GM21737 (cell line): ENCODE results near the gene SPOCK1.

Experiments used
- ATAC-seq: cut with Tn5 transposase; IDR thresholded peaks from one replicate; pipeline ENCODE4 v1.9.1; 2021; ENCODE audit warnings: mild to moderate bottlenecking, moderate library complexity; ENCODE audit not compliant: unreplicated experiment

SPOCK1 gene

GRCh38 chr5:137368651-137369050 is 130.5 kb downstream of the SPOCK1 start:
- ATAC-seq: no peak

GRCh38 chr5:137367951-137368350 is 131.2 kb downstream of the SPOCK1 start:
- no peak for ATAC-seq

GRCh38 chr5:137366526-137366925 is 132.6 kb downstream of the SPOCK1 start:
- ATAC-seq: no peak

GRCh38 chr5:137365126-137365865 is 133.8 kb downstream of the SPOCK1 start:
- ATAC-seq: no peak

- no peak for ATAC-seq
Observed at GRCh38 chr5:137361280-137361679, 137.8 kb downstream of the SPOCK1 start.

- no peak for ATAC-seq
Observed at GRCh38 chr5:137360607-137361006, 138.5 kb downstream of the SPOCK1 start.

- no peak for ATAC-seq
Observed at GRCh38 chr5:137359941-137360340, 139.2 kb downstream of the SPOCK1 start.

GRCh38 chr5:137357436-137357835 is 141.7 kb downstream of the SPOCK1 start:
- no peak for ATAC-seq

- no peak for ATAC-seq
Observed at GRCh38 chr5:137356127-137356526, 143.0 kb downstream of the SPOCK1 start.

- no peak for ATAC-seq
Observed at GRCh38 chr5:137355708-137356107, 143.4 kb downstream of the SPOCK1 start.

- ATAC-seq: no peak
Observed at GRCh38 chr5:137352095-137352494, 147.0 kb downstream of the SPOCK1 start.

GRCh38 chr5:137350791-137351190 is 148.3 kb downstream of the SPOCK1 start:
- ATAC-seq: no peak

- no peak for ATAC-seq
Observed at GRCh38 chr5:137348759-137349158, 150.4 kb downstream of the SPOCK1 start.

GRCh38 chr5:137347865-137348264 is 151.3 kb downstream of the SPOCK1 start:
- ATAC-seq: no peak

GRCh38 chr5:137346281-137346680 is 152.8 kb downstream of the SPOCK1 start:
- ATAC-seq: no peak

GRCh38 chr5:137345396-137345795 is 153.7 kb downstream of the SPOCK1 start:
- ATAC-seq: no peak

GRCh38 chr5:137344723-137345322 is 154.3 kb downstream of the SPOCK1 start:
- ATAC-seq: no peak

GRCh38 chr5:137344021-137344420 is 155.1 kb downstream of the SPOCK1 start:
- ATAC-seq: no peak

GRCh38 chr5:137342764-137343163 is 156.4 kb downstream of the SPOCK1 start:
- ATAC-seq: no peak

- ATAC-seq: no peak
Observed at GRCh38 chr5:137341831-137342230, 157.3 kb downstream of the SPOCK1 start.

GRCh38 chr5:137340881-137341280 is 158.2 kb downstream of the SPOCK1 start:
- ATAC-seq: no peak

- no peak for ATAC-seq
Observed at GRCh38 chr5:137336565-137337120, 162.5 kb downstream of the SPOCK1 start.
